Suprapubic skin (tissue), 4 donors: ENCODE data around the gene ZNF491.

ENCODE experiments used
- CTCF ChIP-seq, 2 donors: fragments of 200-600 bp in 1 of 2; fragments of 450-650 bp in 1 of 2; sonication (generic) in 1 of 2; IDR thresholded peaks; one replicate each; pipeline ENCODE4 v1.5.1; 2016 to 2019; ENCODE audit warnings: antibody characterized with exemption in 2 of 2, mild to moderate bottlenecking in 1 of 2, moderate library complexity in 1 of 2
- EP300 ChIP-seq: sonication (generic); formaldehyde crosslinking; IDR thresholded peaks from one replicate; pipeline ENCODE4 v1.6.1; 2017; ENCODE audit warnings: antibody characterized with exemption
- POLR2A ChIP-seq, 2 donors: fragments of 450-650 bp; IDR thresholded peaks; one replicate each; pipeline ENCODE4 v1.6.1; 2017; ENCODE audit warnings: antibody characterized with exemption in 2 of 2, mild to moderate bottlenecking in 2 of 2, moderate library complexity in 2 of 2
- POLR2AphosphoS5 ChIP-seq, 3 donors: sonication (generic); formaldehyde crosslinking; IDR thresholded peaks; one replicate each; pipeline ENCODE4 v1.6.1; 2017; ENCODE audit warnings: antibody characterized with exemption in 3 of 3

GRCh38 chr19:11766597-11767591 lies 31.4 kb upstream of the ZNF491 start, which contains the start of gene ZNF441:
- TF ChIP-seq CTCF (IDR thresholded peaks at IDR 0.05), result no peak
- TF ChIP-seq POLR2A (IDR thresholded peaks at IDR 0.05), result peak in 1 of 2 donors; percentile 29
- no peak for TF ChIP-seq EP300
- TF ChIP-seq POLR2AphosphoS5 (IDR thresholded peaks at IDR 0.05), result peak in 1 of 3 donors; percentile 64
